Right renal cortex interstitium (tissue), 3 donors: ENCODE measurements around the gene PRDM11. TPM values are rescaled to one million over a fixed set of nuclear protein-coding genes. Genes with fewer than 3 reads are reported as not detected.
"Not testable (repeated sequence)": the region's sequence is repeated elsewhere in the genome, so short reads cannot be mapped to it uniquely, and the experiment has no call there.

Experiments
- DNase-seq, 3 donors: peaks; one replicate each; pipeline ENCODE4 v3.0.0-alpha.2; 2013; ENCODE audit warnings: low read depth in 3 of 3, low spot score in 2 of 3
- polyA plus RNA-seq, 3 donors: library from polyadenylated mRNA; unstranded; fragments of 120-200 nt; gene quantifications; one replicate each; pipeline ENCODE4 v1.2.1, GENCODE V29; 2013; ENCODE audit not compliant: insufficient read length in 3 of 3

PRDM11 gene
- polyA plus RNA-seq, result 10 to 100 TPM; 18.2 to 19.8 (median 18.5) TPM

GRCh38 chr11:45146072-45147016 lies at the start of gene PRDM11:
Gene PRDM11 (plus strand): TSS chr11:45146639. CDS start chr11:45181767, 35,128 bp downstream.
- DNase-seq, result peak in 2 of 3 donors; percentile 49 to 57

GRCh38 chr11:45097721-45098493 lies 48.5 kb upstream of the PRDM11 start:
- peak; percentile 74 to 84 (median 75) for DNase-seq

GRCh38 chr11:45098929-45099328 lies 47.5 kb upstream of the PRDM11 start:
- DNase-seq, result no peak

DNA sequence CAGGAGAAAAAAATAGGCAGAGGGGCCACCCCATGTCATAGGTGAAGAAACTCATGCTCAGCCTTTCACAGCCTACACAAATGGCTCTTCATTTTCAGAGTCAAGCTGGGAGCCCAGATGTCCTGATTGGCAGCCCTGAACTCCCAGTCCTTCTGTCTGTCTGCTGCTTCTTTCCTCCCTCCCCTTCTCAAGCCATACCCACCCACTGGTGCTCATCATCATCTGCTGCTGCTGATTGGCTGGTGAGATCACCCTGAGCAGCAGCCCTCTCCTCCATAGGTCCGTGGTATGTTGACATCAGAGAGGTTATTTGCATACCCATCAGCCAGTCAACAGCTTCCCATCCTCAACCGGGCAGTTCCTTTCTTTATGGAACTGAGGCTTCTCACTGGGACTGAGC lies 46.1 kb upstream of the PRDM11 start:
- DNase-seq, result no peak

- DNase-seq, result no peak
Observed at GRCh38 chr11:45102361-45102809, 44.1 kb upstream of the PRDM11 start.

DNA sequence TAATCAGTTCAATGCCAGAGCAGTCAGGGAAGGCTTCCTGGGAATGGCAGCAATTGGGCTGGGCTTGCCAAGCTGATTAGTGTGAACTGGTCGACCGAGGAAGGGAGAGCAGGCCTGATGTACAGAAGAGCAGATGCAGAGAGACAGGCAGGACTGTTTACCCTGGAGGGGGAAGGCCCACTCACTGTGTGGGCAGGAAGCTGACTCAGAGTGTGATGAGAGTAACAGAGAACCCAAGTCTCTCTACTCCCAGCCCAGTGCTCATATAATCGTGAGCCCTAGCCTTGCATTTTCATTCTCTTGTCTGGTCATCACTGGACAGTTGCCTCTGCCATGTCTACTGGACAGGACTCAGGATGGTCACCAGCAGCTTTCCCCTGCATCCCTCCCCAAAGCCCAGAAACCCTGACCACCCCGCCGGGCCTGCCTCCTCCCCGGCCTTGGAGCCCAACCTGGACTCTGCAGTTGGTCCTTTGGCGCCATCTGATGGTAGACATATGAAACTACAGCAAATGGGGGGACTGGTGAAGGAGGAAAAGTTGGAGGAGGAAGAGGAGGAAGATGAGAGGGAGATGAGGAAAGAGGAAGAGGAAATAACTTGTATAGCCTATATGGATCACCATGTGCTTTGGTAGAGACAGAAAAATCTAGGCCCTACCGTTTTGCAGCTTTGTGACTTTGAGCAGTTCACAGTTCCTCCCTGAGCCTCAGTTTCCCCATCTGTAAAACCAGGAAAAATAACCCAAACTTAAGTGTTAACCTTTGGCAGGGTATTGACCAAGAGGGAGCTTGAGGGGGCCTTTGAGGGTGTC lies 43.4 kb upstream of the PRDM11 start:
- peak in 2 of 3 donors; percentile 36 to 46 for DNase-seq

DNA sequence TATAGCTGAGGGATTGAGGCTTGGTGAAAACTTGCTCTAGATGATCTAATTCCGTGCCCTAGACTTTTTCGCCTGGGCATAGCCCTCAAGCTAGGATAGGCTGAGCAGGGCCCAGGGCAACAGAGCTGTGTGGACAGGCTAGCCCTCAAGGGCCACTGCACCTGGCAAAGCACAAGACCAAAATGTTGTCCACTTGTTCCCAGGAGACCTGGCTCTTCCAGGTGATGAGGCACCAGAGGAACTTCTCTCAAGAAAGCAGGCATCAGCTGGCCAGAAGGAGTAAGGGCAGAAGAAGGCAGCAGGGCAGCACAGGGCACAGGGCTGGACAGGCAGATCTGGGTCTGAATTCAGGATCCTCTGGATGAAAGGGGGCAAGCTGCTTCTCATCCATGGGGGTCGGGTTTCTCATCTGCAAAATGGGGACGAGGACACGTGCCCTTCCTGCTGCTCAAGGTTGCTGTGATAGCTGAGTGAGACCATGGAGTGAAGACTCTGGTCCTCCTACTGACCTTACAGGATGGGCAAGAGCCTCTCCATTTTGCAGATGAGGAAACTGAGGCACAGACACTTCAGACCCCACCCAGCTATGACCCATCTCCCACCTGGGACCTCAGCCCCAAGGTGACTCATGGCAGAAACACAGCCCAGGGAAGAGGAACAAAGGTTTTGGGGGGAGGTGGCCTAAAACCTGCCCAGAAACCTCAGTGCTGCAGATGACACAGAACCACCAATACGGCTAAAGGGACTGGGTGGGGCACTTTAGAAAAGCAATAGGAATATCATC lies 42.2 kb upstream of the PRDM11 start:
- DNase-seq, result no peak

- DNase-seq, result no peak
Observed at GRCh38 chr11:45104790-45105084, 41.7 kb upstream of the PRDM11 start.

DNA sequence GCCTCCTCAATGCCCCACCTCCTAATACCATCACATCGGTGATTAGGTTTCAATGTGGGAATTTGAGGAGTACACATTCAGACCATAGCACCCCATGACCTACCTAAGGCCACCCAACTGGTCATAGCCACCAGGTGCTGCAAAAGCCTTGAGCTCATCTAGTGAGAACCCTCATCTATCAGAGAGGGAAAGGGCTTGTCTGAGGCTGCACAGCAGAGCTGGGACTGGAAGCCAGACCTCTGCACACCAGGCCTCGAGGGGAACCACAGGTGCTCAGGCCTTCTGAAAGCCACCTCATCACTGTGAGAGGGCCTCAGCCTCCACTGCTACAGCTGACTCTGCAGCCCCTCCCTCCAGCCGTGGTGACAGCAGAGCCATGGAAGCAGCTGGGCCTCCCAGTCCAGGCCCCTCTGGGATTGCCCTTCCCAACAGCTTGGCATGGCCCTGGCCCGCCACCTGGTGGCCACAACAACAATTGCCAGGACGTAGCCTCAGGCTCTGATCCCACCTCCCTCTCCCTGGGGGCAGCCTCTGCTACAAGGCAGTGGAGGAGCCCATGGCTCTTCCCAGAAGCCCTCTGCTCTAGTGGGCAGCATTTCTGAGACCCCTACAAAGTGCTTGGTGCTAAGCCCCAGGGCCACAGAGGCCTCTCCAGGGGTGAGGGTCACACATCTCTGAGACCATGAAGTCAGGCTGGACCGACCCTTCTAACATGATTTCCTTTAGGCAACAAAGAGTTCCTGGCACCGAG lies 41.0 kb upstream of the PRDM11 start:
- peak; percentile 40 to 54 (median 51) for DNase-seq

DNA sequence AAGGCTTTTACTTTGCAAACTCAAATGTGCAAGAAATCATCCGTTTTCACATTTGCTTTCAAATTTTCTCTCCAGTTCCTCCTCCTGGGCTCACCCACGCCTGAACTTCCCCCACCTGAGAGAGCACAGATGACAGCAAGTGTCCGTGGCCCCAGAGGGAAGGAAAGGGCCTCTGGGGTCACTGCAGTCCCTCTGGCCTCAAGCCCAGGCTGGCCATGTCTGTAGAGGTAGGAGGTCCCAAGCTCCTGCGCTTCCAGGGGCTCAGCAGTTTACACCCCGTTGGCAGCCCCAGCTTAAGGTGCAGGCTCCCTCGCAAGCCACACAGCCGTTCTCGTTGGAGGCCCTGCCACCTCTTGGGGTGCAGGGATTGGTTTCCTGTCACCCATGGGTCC lies 40.5 kb upstream of the PRDM11 start:
- DNase-seq, result no peak

DNA sequence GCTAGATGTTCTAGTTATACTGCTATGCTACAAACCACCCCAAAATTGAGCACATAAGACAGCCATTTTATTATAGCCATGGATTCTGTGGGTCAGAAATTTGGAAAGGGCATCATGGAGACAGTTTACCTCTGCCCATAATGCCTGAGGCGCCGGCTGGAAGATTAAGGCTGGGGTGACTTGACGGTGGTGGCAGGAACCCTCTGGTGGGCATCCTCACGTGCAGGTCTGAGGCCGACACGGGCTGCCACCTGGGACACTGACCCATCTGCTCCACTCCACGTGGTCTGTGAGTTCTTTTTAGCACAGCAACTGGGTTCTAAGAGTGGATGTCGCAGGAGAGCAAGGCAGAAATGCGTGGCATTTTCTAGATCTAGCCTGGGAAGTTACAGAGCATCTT lies 40.0 kb upstream of the PRDM11 start:
- DNase-seq, result no peak

DNA sequence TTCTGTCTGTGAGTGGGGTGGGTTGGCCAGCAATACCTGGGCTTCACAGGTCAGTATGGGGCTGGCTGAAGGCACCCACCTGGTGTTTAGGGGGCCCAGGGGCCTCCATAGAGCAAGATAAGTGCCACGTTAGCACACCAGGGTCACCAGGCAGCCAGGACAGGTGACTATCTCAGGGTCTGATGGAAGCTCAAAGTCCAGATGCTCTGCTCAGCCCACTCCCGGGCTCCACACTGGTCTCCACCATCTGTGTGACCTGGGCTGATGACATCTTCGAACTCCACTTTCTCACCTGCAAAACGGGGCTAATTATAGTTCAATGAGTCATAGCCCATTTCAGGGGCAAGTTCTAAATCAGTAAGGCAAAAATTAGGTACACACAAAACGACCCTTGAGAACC lies 39.4 kb upstream of the PRDM11 start:
- DNase-seq, result no peak

GRCh38 chr11:45108070-45109064 lies 38.1 kb upstream of the PRDM11 start:
- DNase-seq, result no peak

- no peak for DNase-seq
Observed at GRCh38 chr11:45109400-45109799, 37.0 kb upstream of the PRDM11 start.

DNA sequence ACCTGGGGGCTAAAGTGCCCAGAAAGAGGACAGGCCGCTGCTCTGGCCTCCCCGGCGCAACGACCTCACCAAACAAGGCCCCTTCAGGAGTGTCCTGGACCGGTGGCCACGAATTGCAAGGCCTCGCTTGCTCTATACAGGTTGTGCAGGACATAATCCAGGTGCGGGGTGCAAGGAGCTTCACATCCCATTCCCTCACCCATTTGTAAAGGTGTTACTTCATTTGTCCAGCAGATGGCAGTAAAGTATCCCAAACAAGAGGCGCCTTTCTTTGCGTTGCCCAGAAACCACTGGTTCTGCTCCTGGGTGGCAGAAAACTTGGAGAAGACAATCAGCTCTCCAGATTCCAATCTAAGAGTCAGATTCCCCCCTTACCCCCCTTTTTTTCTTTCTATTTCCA lies 35.9 kb upstream of the PRDM11 start:
- DNase-seq, result peak; percentile 49 to 62 (median 55)

GRCh38 chr11:45113807-45114206 lies 32.6 kb upstream of the PRDM11 start:
- DNase-seq, result no peak

DNA sequence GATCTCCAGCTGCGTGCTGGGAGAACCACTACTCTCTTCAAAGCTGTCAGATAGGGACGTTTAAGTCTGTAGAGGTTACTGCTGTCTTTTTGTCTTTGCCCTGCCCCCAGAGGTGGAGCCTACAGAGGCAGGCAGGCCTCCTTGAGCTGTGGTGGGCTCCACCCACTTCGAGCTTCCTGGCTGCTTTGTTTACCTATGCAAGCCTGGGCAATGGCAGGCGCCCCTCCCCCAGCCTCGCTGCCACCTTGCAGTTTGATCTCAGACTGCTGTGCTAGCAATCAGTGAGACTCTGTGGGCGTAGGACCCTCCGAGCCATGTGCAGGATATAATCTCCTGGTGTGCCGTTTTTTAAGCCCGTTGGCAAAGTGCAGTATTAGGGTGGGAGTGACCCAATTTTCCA lies 18.6 kb upstream of the PRDM11 start:
- DNase-seq, result not testable (repeated sequence)

GRCh38 chr11:45133878-45134277 lies 12.6 kb upstream of the PRDM11 start:
- DNase-seq, result no peak
